Spinal cord (tissue), 10 donors: ENCODE measurements around the gene PI4KB. TPM values are rescaled to one million over a fixed set of nuclear protein-coding genes. Genes with fewer than 3 reads are reported as not detected.

Experiments used
- DNase-seq, 6 donors: peaks; one replicate each; pipeline versions ENCODE4 v3.0.0 to v3.0.0-alpha.2; 2013 to 2015; ENCODE audit warnings: low spot score in 6 of 6, low read depth in 4 of 6
- H3K27ac ChIP-seq: one replicate; pipeline ENCODE4 v1.5.1; 2013; ENCODE audit warnings: low read depth, low read length, control low read depth
- H3K27me3 ChIP-seq: one replicate; pipeline ENCODE4 v1.6.1; 2013; ENCODE audit warnings: low read length; ENCODE audit not compliant: control insufficient read depth, insufficient read depth
- H3K36me3 ChIP-seq: one replicate; pipeline ENCODE4 v1.6.1; 2013; ENCODE audit warnings: low read length; ENCODE audit not compliant: control insufficient read depth, insufficient read depth
- H3K4me1 ChIP-seq: one replicate; pipeline ENCODE4 v1.6.1; 2013; ENCODE audit warnings: low read length; ENCODE audit not compliant: control insufficient read depth, insufficient read depth
- H3K4me3 ChIP-seq: one replicate; pipeline ENCODE4 v1.5.1; 2013; ENCODE audit warnings: low read depth, low read length, control low read depth
- H3K9me3 ChIP-seq: one replicate; pipeline ENCODE4 v1.6.1; 2013; ENCODE audit warnings: low read length; ENCODE audit not compliant: control insufficient read depth, insufficient read depth
- WGBS: methylation state at CpG from one replicate; pipeline ENCODE4 v1.1.5; 2013; ENCODE audit warnings: missing lambda C conversion rate; ENCODE audit not compliant: insufficient coverage; 5-methylcytosine and 5-hydroxymethylcytosine counted together
- long read RNA-seq, 4 donors: transcript quantifications; one replicate each; lab custom pipeline, GENCODE V29; 2026
- polyA plus RNA-seq, 2 donors: library from polyadenylated mRNA; unstranded; fragments of 120-200 nt; gene quantifications; one replicate each; pipeline ENCODE4 v1.2.1, GENCODE V29; 2013; ENCODE audit not compliant: insufficient read length in 2 of 2
- total RNA-seq, 2 donors: library from RNA; depleted of rRNA in 1 of 2; stranded (reverse); fragments of 120-200 nt in 1 of 2; fragments of >200 nt in 1 of 2; gene quantifications; one replicate each; pipeline versions ENCODE4 v1.2.3 to v1.2.4, GENCODE V29; 2013 to 2014
- donor health status: healthy.

PI4KB gene
- total RNA-seq, result 10 to 100 TPM; 37.9 to 49.6 TPM
- 10 to 100 TPM; 70.3 to 79.0 TPM for polyA plus RNA-seq
- long read RNA-seq, donor 1, partial matches to known transcripts, result 21 of 29 reads
- long read RNA-seq, donor 1, other reads (novel, unspliced or antisense), result 0 of 29 reads
- long read RNA-seq, donor 2, partial matches to known transcripts, result 0 of 3 reads
- long read RNA-seq, donor 2, other reads (novel, unspliced or antisense), result 0 of 3 reads
- long read RNA-seq, donor 3, partial matches to known transcripts, result 0 of 5 reads
- long read RNA-seq, donor 3, other reads (novel, unspliced or antisense), result 0 of 5 reads
- long read RNA-seq, donor 4, partial matches to known transcripts, result 13 of 21 reads
- long read RNA-seq, donor 4, other reads (novel, unspliced or antisense), result 0 of 21 reads

GRCh38 chr1:151327223-151327902 is at the start of gene PI4KB:
TSS of gene PI4KB (minus strand) at chr1:151327416. CDS start at chr1:151316481, 10,935 bp downstream.
- H3K4me3 ChIP-seq, result peak within 1 kb of the TSS; percentile 83
- peak within 1 kb of the TSS; percentile 94 for H3K27ac ChIP-seq
- H3K9me3 ChIP-seq, result no peaks in the 10 kb centered on the region
- 0% methylated on average over 31 of the region's 40 CpGs for whole genome bisulfite sequencing
- H3K4me1 ChIP-seq, result peaks cover 9% of the 10 kb centered on the region
- H3K27me3 ChIP-seq, result no peaks in the 10 kb centered on the region
- H3K36me3 ChIP-seq, result peaks cover 27% of the 10 kb centered on the region
- DNase-seq, result peak; percentile 95 to 100 (median 98)

- Histone ChIP-seq H3K4me3 (no peak overlapping the region), H3K36me3 (peaks cover 11% of the 10 kb centered on the region), H3K4me1 (peaks cover 47% of the 10 kb centered on the region), H3K9me3 (no peaks in the 10 kb centered on the region), H3K27me3 (no peaks in the 10 kb centered on the region), H3K27ac (no peak overlapping the region)
- DNase-seq, result no peak
- WGBS, result 99% methylated on average over 14 of the region's 14 CpGs
Measured at GRCh38 chr1:151373196-151373595, 46.0 kb upstream of the PI4KB start.

DNA sequence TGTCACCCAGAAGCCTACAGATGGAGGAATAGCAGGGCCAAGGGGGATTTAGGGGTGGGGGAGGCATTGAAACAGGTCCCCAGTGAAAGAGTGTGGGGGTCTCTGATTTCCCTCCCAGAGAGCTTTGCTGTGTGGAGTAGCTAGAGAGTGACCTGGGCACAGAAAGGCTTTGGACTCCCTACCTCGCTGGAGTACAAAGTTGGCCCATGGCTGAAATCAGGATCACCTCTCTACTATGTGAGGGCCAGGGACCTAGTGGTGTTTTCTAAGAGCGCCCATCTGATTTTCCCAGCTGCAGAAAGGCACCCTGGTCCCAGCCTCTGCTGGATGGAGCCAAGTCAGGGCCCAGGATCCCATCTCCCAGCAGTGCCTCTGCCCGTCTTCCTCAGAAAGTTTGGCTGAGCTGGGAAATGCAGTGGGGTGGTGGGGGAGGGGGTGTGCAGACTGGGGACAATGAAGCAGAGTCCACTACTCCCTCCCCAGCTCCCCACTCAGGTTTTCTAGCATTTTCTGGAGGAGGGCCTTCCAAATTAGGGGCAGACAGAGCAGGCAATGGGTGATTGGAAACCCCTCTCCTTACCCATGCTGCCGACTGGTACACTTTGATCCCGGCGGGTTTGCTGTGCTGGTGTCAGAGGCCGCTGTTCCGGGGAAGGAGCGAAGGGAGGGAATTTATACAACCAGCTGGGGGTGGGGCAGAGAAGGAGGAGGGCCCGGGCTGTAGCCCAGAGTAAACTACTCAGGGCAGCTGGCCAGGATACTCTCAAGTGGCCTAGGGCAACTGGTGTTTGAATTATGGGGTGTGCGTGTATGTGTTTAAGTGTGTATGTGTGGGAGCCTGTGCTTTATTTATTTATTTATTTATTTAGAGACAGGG is 45.1 kb upstream of the PI4KB start, which contains the start of gene SELENBP1:
Gene SELENBP1, minus strand, starts transcription at position 648 of the 877 bp plus-strand sequence. Its CDS starts 64 bp downstream, at position 584.
- H3K4me3 ChIP-seq, result peak within 1 kb of the TSS; percentile 35
- no peaks in the 10 kb centered on the region for H3K9me3 ChIP-seq
- DNase-seq, result peak in 3 of 6 donors; percentile 42 to 83 (median 65)
- H3K36me3 ChIP-seq, result peaks cover 11% of the 10 kb centered on the region
- 34% methylated on average over 4 of the region's 11 CpGs for WGBS
- H3K27ac ChIP-seq, result peak within 1 kb of the TSS; percentile 79
- no peaks in the 10 kb centered on the region for H3K27me3 ChIP-seq
- peaks cover 47% of the 10 kb centered on the region for H3K4me1 ChIP-seq

GRCh38 chr1:151371370-151372057 is 44.3 kb upstream of the PI4KB start:
- no peaks in the 10 kb centered on the region for H3K27me3 ChIP-seq
- H3K27ac ChIP-seq, result peak overlapping the region; percentile 79
- H3K9me3 ChIP-seq, result no peaks in the 10 kb centered on the region
- peaks cover 11% of the 10 kb centered on the region for H3K36me3 ChIP-seq
- H3K4me1 ChIP-seq, result peaks cover 47% of the 10 kb centered on the region
- peak overlapping the region; percentile 35 for H3K4me3 ChIP-seq
- 33% methylated on average over 4 of the region's 9 CpGs for WGBS
- DNase-seq, result peak in 5 of 6 donors; percentile 49 to 89 (median 56)

DNA sequence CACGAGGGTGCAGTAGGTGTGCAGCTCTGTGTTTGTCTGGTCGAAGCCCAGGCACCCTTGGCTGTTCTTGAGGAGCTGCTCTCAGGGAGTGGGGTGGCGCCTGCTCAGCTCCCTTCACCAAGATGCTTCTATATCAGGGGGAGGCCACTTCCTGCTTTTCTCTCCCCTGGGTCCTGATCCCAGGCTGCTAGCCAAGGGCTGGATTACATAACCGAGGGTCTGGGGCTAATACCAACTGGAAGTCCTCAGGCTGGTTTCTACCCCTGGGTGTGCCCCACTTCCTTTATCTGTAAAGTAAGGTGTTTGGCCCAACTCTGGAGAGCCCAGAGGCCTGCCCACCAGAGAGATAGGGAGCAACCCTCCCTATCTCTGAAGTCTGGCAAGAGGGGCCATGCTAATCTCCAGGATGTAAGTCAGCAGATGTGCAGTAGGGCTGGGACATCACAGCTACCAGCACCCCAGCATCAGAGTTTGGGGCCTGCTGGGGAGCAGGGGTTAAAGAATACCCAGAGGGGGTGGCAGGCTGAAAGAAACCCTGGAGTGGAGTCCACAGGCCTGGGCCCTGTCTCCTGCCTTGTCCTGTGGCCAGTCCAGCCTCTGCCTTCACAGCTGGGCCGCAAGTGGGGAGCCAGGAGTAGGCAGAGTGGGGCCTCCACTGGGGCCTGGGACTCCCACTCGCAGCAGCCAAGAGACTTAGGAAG is 43.1 kb upstream of the PI4KB start:
- no peak for DNase-seq
- Histone ChIP-seq H3K27me3 (no peaks in the 10 kb centered on the region), H3K9me3 (no peaks in the 10 kb centered on the region), H3K4me3 (no peak overlapping the region), H3K4me1 (peaks cover 47% of the 10 kb centered on the region), H3K36me3 (peaks cover 14% of the 10 kb centered on the region), H3K27ac (no peak overlapping the region)
- WGBS, result 84% methylated on average over 3 of the region's 6 CpGs

- Histone ChIP-seq H3K27ac (no peak overlapping the region), H3K9me3 (no peaks in the 10 kb centered on the region), H3K4me3 (no peak overlapping the region), H3K36me3 (peaks cover 15% of the 10 kb centered on the region), H3K27me3 (no peaks in the 10 kb centered on the region), H3K4me1 (peaks cover 47% of the 10 kb centered on the region)
- WGBS, result 85% methylated on average over 12 of the region's 15 CpGs
- DNase-seq, result no peak
Measured at GRCh38 chr1:151369621-151370048, 42.4 kb upstream of the PI4KB start.

GRCh38 chr1:151369302-151369610 is 42.0 kb upstream of the PI4KB start:
- Histone ChIP-seq H3K27ac (no peak overlapping the region), H3K4me1 (peaks cover 47% of the 10 kb centered on the region)
- 90% methylated on average over 7 of the region's 7 CpGs for WGBS

GRCh38 chr1:151368393-151369301 is 41.4 kb upstream of the PI4KB start:
- 93% methylated on average over 18 of the region's 20 CpGs for WGBS
- no peaks in the 10 kb centered on the region for H3K27me3 ChIP-seq
- DNase-seq, result no peak
- H3K4me3 ChIP-seq, result no peak overlapping the region
- peaks cover 15% of the 10 kb centered on the region for H3K36me3 ChIP-seq
- H3K27ac ChIP-seq, result no peak overlapping the region
- H3K9me3 ChIP-seq, result no peaks in the 10 kb centered on the region
- peaks cover 40% of the 10 kb centered on the region for H3K4me1 ChIP-seq

More at GRCh38 chr1:151369302-151369610, 42.0 kb upstream of the PI4KB start:
- Histone ChIP-seq H3K27me3 (no peaks in the 10 kb centered on the region), H3K4me3 (no peak overlapping the region), H3K9me3 (no peaks in the 10 kb centered on the region), H3K36me3 (peaks cover 15% of the 10 kb centered on the region)
- DNase-seq, result no peak
